Ureter (tissue), 1 donor: ENCODE measurements around the gene EFCAB6. TPM values are rescaled to one million over a fixed set of nuclear protein-coding genes. Genes with fewer than 3 reads are reported as not detected.

Experiments used
- DNase-seq: peaks from one replicate; pipeline ENCODE4 v3.0.0-alpha.2; 2020; ENCODE audit warnings: low spot score
- total RNA-seq: library from RNA; stranded (reverse); gene quantifications from one replicate; pipeline ENCODE4 v1.2.4, GENCODE V29; 2023
- donor health status: DM: yes; HTN: yes; CAD: no.

The EFCAB6 gene
- total RNA-seq, 1 donor from 2014 or later = 8.8 TPM

- DNase-seq = no peak
Observed at GRCh38 chr22:43550024-43550620, 262.0 kb downstream of the EFCAB6 start.

- no peak for DNase-seq
Observed at GRCh38 chr22:43546186-43546585, 265.9 kb downstream of the EFCAB6 start.

- DNase-seq = no peak
Observed at GRCh38 chr22:43544289-43544673, 267.8 kb downstream of the EFCAB6 start.

GRCh38 chr22:43543522-43544288 is 268.4 kb downstream of the EFCAB6 start:
- no peak for DNase-seq

- DNase-seq = no peak
Observed at GRCh38 chr22:43542681-43543521, 269.2 kb downstream of the EFCAB6 start.

GRCh38 chr22:43541462-43542407 is 270.4 kb downstream of the EFCAB6 start:
- DNase-seq = no peak

- no peak for DNase-seq
Observed at GRCh38 chr22:43541022-43541421, 271.1 kb downstream of the EFCAB6 start.

GRCh38 chr22:43540529-43540923 is 271.6 kb downstream of the EFCAB6 start:
- no peak for DNase-seq

- DNase-seq = no peak
Observed at GRCh38 chr22:43539572-43540528, 272.3 kb downstream of the EFCAB6 start.

GRCh38 chr22:43537019-43537585 is 275.0 kb downstream of the EFCAB6 start:
- DNase-seq = peak; percentile 23

GRCh38 chr22:43535741-43536140 is 276.4 kb downstream of the EFCAB6 start:
- peak; percentile 41 for DNase-seq

- DNase-seq = peak; percentile 23
Observed at GRCh38 chr22:43535336-43535735, 276.8 kb downstream of the EFCAB6 start.

- DNase-seq = no peak
Observed at GRCh38 chr22:43534916-43535315, 277.2 kb downstream of the EFCAB6 start.

- DNase-seq = peak; percentile 36
Observed at GRCh38 chr22:43533656-43534428, 278.3 kb downstream of the EFCAB6 start.

- no peak for DNase-seq
Observed at GRCh38 chr22:43533156-43533530, 279.0 kb downstream of the EFCAB6 start.

GRCh38 chr22:43532301-43533155 is 279.6 kb downstream of the EFCAB6 start:
- no peak for DNase-seq

GRCh38 chr22:43531651-43532050 is 280.5 kb downstream of the EFCAB6 start:
- DNase-seq = no peak
